Adrenal gland (tissue), 12 donors: ENCODE data around the gene RNF145. TPM values are rescaled to one million over a fixed set of nuclear protein-coding genes. Genes with fewer than 3 reads are reported as not detected.
A peak's percentile ranks its signal among the peaks of the same experiment; 100 is the strongest.
"Not testable (repeated sequence)": the region's sequence is repeated elsewhere in the genome, so short reads cannot be mapped to it uniquely, and the experiment has no call there.

ENCODE experiments used
- DNase-seq, 7 donors: peaks; one replicate each; pipeline ENCODE4 v3.0.0-alpha.2; 2019 to 2020
- H3K27ac ChIP-seq, 5 donors: fragments of 200-600 bp; sonication (generic) in 4 of 5; 1 replicate in 3 of 5; 2 replicates in 2 of 5; pipeline versions ENCODE4 v1.5.1 to v1.8.0; 2016 to 2020; ENCODE audit warnings: mild to moderate bottlenecking in 1 of 5
- H3K27me3 ChIP-seq: fragments of 200-600 bp; 2 replicates; pipeline ENCODE4 v1.8.0; 2021
- H3K36me3 ChIP-seq, 2 donors: fragments of 200-600 bp; replicated peaks in 1 of 2; 1 replicate in 1 of 2; 2 replicates in 1 of 2; pipeline versions ENCODE4 v1.5.1 to v1.8.0; 2018 to 2022
- H3K4me1 ChIP-seq, 2 donors: fragments of 200-600 bp; replicated peaks in 1 of 2; 1 replicate in 1 of 2; 2 replicates in 1 of 2; pipeline versions ENCODE4 v1.5.1 to v1.8.0; 2018 to 2021
- H3K4me3 ChIP-seq, 4 donors: fragments of 200-600 bp; sonication (generic) in 3 of 4; one replicate each; pipeline ENCODE4 v1.5.1; 2016 to 2018
- H3K9me3 ChIP-seq, 3 donors: fragments of 200-600 bp; sonication (generic) in 1 of 3; replicated peaks in 1 of 3; 1 replicate in 2 of 3; 2 replicates in 1 of 3; pipeline versions ENCODE4 v1.5.1 to v1.8.0; 2016 to 2021
- CTCF ChIP-seq, 6 experiments: fragments of 450-650 bp in 4 of 6; fragments of 200-600 bp in 2 of 6; sonication (generic) in 1 of 6; IDR thresholded peaks; 1 replicate in 5 of 6; 2 replicates in 1 of 6; pipeline versions ENCODE4 v1.5.1 to v1.8.0; 2016 to 2021; ENCODE audit warnings: antibody characterized with exemption in 6 of 6, mild to moderate bottlenecking in 2 of 6, moderate library complexity in 1 of 6
- POLR2A ChIP-seq, 2 donors: fragments of 450-650 bp; IDR thresholded peaks; one replicate each; pipeline ENCODE4 v1.6.1; 2017; ENCODE audit warnings: antibody characterized with exemption in 2 of 2, mild to moderate bottlenecking in 2 of 2, moderate library complexity in 1 of 2
- WGBS, 4 donors: extraction: QIAGEN DNeasy Blood & Tissue Kit in 2 of 4; methylation state at CpG; one replicate each; pipeline versions ENCODE4 v1.1.5 to v1.1.7; 2013 to 2017; 5-methylcytosine and 5-hydroxymethylcytosine counted together
- intact Hi-C, 2 donors: fragments of 100-400 bp; cut with DNase I; formaldehyde crosslinking; loops; one replicate each; pipeline versions ENCODE4 v1.14.1 to v1.15.0; 2022 to 2023
- polyA plus RNA-seq, 3 donors: library from polyadenylated mRNA; stranded (reverse); fragments of 200-250 nt in 2 of 3; fragments of 350-450 nt in 1 of 3; fragmentation: Illumina TruSeq in 1 of 3; extraction: RNeasy Lipid Tissue Mini Kit (QIAGEN cat#74804) in 1 of 3; gene quantifications; one replicate each; pipeline ENCODE4 v1.2.3, GENCODE V29; 2013 to 2014
- total RNA-seq, 9 donors: library from RNA; depleted of rRNA in 4 of 9; stranded (reverse); fragments of >200 nt in 4 of 9; fragments of 120-200 nt in 1 of 9; fragmentation: NEBNext Ultra II Directional in 1 of 9; extraction: Animal tissue kit (Norgen Biotek cat#: 25700) in 1 of 9; gene quantifications; one replicate each; pipeline versions ENCODE4 v1.1.0 to v1.2.4, GENCODE V29; 2013 to 2023
- donor health status: healthy with polysubstance abuse.
- donor health status: Bipolar disorder and iron deficiency.
- donor health status: DM: yes; HTN: yes; CAD: no.
- donor health status: DM: no; HTN: no; CAD: no.
- donor health status: DM: no; HTN: no; CAD: no.
- donor health status: DM: yes; HTN: yes; CAD: no.

Gene RNF145
- total and polyA plus RNA-seq, 12 donors, result 20.2 to 138 (median 69.6) TPM

- intact Hi-C loops, result no loop called here
- H3K4me1 ChIP-seq, result peaks cover 0 to 9% of the 10 kb centered on the region in 2 donors
- no peaks in the 10 kb centered on the region for H3K9me3 ChIP-seq
- TF ChIP-seq CTCF (IDR thresholded peaks at IDR 0.05) (no peak), POLR2A (IDR thresholded peaks at IDR 0.05) (no peak)
- no peak overlapping the region for H3K4me3 ChIP-seq
- peaks cover 0 to 44% of the 10 kb centered on the region in 2 donors for H3K36me3 ChIP-seq
- no peak for DNase-seq
- H3K27ac ChIP-seq, result no peak overlapping the region
- WGBS, 4 donors, result 90 to 97% (median 95%) methylated on average over 2 of the region's 2 CpGs
- H3K27me3 ChIP-seq, result no peaks in the 10 kb centered on the region
These were observed 45.7 kb downstream of the RNF145 start for GRCh38 chr5:159163701-159164046.

- WGBS, 4 donors, result 83 to 97% (median 90%) methylated on average over 1 of the region's 1 CpG
- H3K27me3 ChIP-seq, result no peaks in the 10 kb centered on the region
- no peak for TF ChIP-seq CTCF (IDR thresholded peaks at IDR 0.05)
- no peak for DNase-seq
- H3K27ac ChIP-seq, result no peak overlapping the region
- H3K4me1 ChIP-seq, result peaks cover 0 to 11% of the 10 kb centered on the region in 2 donors
- no peak overlapping the region for H3K4me3 ChIP-seq
- no peaks in the 10 kb centered on the region for H3K9me3 ChIP-seq
- H3K36me3 ChIP-seq, result peaks cover 0 to 49% of the 10 kb centered on the region in 2 donors
- intact Hi-C loops, result no loop called here
These were observed 46.2 kb downstream of the RNF145 start for GRCh38 chr5:159163027-159163700.

GRCh38 chr5:159161361-159162214, 47.8 kb downstream of the RNF145 start:
- no peaks in the 10 kb centered on the region for H3K27me3 ChIP-seq
- WGBS, 4 donors, result 91 to 93% (median 93%) methylated on average over 9 of the region's 9 CpGs
- no peak for DNase-seq
- H3K4me3 ChIP-seq, result no peak overlapping the region
- peaks cover 0 to 14% of the 10 kb centered on the region in 2 donors for H3K4me1 ChIP-seq
- no peaks in the 10 kb centered on the region for H3K9me3 ChIP-seq
- H3K27ac ChIP-seq, result no peak overlapping the region
- peaks cover 0 to 54% of the 10 kb centered on the region in 2 donors for H3K36me3 ChIP-seq
- TF ChIP-seq CTCF (IDR thresholded peaks at IDR 0.05) (no peak), POLR2A (IDR thresholded peaks at IDR 0.05) (no peak)
- intact Hi-C loops, result no loop called here

- intact Hi-C loops, result loop anchor here (10.0 kb wide), 3 partner anchors 56 to 156 kb away; partner anchors contain the start of gene UBLCP1 (in 1 of the 2)
- 52 to 64% (median 61%) methylated on average over 4 of the region's 4 CpGs for WGBS, 4 donors
- H3K36me3 ChIP-seq, result peaks cover 0 to 39% of the 10 kb centered on the region in 2 donors
These were observed 50.7 kb downstream of the RNF145 start for GRCh38 chr5:159158553-159159091.

More at GRCh38 chr5:159158553-159159091, 50.7 kb downstream of the RNF145 start:
- not testable (repeated sequence) for H3K27me3 ChIP-seq, H3K9me3 ChIP-seq, H3K4me3 ChIP-seq, DNase-seq
- peaks cover 0 to 14% of the 10 kb centered on the region in 2 donors for H3K4me1 ChIP-seq
- H3K27ac ChIP-seq, result peak overlapping the region in 1 of 5 donors; percentile 1
